HT1080 (cell line): Measurements from ENCODE around the gene MBD5. TPM values are rescaled to one million over a fixed set of nuclear protein-coding genes. Genes with fewer than 3 reads are reported as not detected.
A peak's percentile ranks its signal among the peaks of the same experiment; 100 is the strongest.
"Not testable (repeated sequence)": the region's sequence is repeated elsewhere in the genome, so short reads cannot be mapped to it uniquely, and the experiment has no call there.

Experiments
- DNase-seq: peaks from one replicate; pipeline ENCODE4 v3.0.0-alpha.2; 2015; ENCODE audit warnings: low read depth
- polyA plus RNA-seq, 2 experiments: library from polyadenylated mRNA; depleted of rRNA; stranded (reverse); fragments of >200 nt; gene quantifications; 2 replicates each; pipeline ENCODE4 v1.2.3, GENCODE V29; 2015
- total RNA-seq: library from RNA; depleted of rRNA; stranded (reverse); fragments of >200 nt; shearing (Covaris generic); gene quantifications from 2 replicates; pipeline ENCODE4 v1.2.3, GENCODE V29; 2014; rRNA removed

The MBD5 gene
- total RNA-seq, result 3.7 and 7.1 TPM in 2 replicates
- polyA plus RNA-seq (2015; cell fraction: cytosol; rRNA removed), result 10.2 and 12.8 TPM in 2 replicates
- polyA plus RNA-seq (2015; cell fraction: nucleus; rRNA removed), result 10.5 and 14.3 TPM in 2 replicates

DNA sequence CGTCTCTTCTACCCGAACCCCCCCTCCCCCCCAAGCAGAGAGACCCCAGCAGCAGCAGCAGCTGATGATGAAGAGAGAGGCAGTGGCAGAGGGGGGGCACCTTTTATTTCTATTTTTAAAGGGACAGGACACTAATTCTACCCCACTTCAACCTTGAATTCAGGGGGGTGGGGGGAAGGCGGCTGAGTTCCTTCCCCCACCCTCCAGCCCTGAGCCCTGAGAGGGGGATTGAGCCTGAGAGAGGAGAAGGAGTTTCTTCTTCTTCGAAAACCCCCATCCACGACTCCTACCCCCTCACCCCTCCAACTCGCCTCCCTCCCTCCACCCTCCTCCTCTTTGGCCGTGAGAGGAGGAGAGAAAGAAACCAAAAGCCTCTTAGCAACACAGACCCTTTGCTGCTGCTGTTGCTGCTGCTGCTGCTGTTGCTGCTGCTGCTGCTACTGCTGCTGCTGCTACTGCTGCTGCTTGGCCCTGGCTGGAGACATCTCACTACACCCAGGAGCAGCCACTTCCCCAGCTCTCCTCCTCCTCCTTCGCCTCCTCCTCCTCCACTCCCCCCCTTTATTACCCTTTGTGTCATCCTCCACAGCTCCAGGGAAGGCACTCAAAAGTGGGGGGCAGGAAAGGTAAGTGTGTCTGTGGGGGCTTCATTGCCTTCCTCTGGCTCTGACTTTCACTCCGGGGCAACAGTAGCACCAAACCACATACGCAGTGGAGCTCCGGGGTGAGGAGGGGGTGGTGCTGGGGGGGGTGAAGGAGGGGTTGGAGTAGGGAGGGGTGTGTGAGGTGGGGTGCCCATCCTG is at the start of gene MBD5:
Gene MBD5 (plus strand): TSS at position 33 of the 803 bp plus-strand sequence.
- DNase-seq, result no peak

DNA sequence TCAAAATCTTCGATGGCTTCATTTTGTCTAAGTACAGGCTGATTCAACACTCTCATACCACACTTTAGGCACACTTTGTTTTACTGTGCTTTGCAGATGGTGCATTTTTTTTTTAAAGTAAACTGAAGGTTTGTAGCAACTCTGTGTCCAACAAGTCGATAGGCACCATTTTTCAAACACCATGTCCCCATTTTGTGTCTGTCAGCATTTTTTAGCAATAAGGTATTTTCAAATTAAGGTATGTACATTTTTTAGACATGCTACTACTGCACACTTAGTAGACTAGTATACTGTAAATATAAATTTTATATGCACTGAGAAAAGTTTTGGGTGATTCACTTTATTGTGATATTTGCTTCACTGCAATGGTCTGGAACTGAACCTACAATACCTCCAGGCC is 44.8 kb upstream of the MBD5 start:
- DNase-seq, result no peak

DNA sequence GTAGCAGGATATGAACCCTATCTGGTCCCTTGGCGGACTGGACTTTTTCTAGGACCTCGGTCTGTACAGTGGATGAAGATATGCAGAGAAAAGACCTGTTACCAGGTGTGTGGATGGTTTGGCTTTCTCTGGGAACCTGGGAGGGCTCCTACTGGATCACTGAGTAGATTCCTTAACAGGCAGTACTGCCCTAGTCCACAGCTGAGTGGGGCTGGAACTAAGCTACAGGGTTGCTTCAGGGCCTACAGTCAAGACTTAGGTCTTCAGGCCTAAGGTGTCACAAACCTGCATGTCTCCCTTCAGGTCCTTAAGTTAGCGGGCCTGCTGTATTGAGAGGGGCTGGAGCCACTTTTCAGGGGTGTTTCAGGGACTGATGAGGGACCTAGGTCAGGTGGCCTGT is 43.2 kb upstream of the MBD5 start:
- DNase-seq, result no peak

DNA sequence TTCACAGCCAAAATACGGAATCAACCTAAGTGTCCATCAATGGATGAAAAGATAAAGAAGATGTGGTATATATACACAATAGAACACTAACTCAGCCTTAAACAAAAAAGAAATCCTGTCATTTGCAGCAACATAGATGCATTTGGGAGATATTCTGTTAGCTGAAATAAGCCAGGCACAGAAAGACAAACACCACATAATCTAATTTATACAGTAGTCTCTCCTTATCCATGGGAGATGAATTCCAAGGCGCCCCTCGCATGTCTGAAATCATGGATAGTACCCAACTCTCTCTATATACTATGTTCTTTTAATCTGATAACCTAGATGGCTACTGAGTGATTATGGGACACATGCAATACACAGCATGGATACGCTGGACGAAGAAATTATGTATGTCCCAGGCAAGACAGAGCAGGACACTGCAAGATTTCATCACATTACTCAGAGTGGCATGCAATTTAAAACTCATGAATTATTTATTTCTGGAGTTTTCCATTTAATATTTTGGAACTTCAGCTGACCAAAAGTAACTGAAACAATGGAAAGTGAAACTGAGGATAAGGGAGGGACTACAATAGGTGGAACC is 39.9 kb upstream of the MBD5 start:
- no peak for DNase-seq

DNA sequence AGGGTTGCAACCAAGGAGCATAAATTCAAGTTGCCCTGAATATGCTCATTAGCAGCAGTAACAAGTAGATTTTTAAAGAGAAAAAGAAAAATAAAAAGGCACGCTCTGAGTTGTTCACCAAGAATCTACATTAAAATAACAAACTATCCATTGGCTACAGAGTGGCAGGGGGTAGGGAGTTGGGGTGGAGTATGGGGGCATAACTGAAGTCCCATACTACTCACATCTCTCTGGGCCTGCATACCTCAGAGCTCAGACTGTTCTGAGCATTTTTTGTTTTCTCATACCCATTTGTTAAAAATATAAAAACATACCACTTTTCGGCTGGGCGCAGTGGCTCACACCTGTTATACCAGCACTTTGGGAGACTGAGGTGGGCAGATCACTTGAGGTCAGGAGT is 31.8 kb upstream of the MBD5 start:
- no peak for DNase-seq

DNA sequence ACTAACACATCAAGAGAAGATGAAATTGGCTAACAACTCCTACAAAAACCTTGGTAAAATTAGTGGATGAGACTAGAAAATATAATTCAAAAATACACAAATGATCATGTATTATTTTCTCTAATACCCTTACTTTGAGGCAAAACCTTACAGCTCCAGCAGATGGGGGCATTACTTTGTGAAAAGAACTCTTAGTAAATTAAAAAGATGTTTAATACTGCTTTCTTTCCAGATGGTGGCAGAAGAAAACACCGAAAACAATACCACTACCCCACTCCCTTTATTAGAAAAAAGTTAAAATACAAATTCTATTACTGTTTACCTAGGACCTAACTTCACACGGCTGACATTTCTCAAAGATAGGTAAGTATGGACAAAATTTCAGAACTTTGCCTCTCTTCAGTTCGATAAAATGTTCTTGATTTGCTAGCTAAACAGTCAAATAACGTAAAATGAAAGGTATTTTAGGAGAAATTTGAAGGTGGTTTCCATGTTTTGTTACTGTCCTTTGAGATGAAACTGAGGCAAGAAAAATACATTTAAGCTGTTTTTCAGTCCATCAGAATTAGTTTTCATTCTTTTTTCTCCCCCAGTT is 31.0 kb upstream of the MBD5 start:
- DNase-seq, result peak; percentile 48

DNA sequence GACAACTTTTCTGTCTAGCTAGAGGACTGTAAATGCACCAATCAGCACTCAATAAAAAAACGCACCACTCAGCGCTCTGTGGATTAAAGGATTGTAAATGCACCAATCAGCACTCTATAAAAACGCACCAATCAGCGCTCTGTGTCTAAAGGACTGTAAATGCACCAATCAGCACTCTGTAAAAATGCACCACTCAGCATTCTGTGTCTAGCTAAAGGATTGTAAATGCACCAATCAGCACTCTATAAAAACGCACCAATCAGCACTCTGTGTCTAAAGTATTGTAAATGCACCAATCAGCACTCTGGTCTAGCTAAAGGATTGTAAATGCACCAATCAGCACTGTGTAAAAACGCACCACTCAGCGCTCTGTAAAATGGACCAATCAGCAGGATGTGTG is 25.9 kb upstream of the MBD5 start:
- DNase-seq, result not testable (repeated sequence)

DNA sequence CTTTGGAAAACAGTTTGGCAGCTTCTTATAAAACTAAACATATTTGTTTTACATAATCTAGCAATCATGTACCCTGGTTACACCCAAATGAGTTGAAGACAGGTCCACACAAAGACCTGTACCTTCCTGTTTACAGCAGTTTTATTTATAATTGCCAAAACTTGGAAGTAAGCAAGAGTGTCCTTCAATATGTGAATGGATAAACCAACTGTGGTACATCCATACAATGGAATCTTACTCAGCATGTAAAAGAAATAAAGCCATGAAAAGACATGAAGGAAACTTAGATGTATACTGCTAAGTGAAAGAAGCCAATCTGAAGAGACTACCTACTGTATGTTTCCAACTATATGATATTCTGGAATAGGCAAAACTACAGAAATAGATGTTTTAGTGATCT is 24.1 kb upstream of the MBD5 start:
- DNase-seq, result no peak

DNA sequence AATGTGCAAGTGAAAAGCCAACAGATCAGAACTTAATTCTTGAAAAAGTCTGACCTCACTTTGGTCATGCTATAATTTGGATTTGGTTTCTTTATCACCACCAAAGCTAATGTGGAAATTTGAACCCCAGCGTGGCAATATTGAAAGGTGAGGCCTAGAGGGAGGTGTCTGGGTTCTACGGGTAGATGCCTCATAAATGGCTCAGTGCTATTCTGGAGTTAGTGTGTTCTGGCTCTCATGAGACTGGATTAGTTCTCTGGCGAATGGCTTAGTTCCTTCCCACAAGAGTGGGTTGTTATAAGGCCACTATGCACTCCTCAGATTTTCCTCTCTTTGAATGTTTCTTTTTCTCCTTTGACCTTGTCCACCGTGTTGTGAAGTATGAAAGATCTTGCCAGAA is 22.7 kb upstream of the MBD5 start:
- no peak for DNase-seq

DNA sequence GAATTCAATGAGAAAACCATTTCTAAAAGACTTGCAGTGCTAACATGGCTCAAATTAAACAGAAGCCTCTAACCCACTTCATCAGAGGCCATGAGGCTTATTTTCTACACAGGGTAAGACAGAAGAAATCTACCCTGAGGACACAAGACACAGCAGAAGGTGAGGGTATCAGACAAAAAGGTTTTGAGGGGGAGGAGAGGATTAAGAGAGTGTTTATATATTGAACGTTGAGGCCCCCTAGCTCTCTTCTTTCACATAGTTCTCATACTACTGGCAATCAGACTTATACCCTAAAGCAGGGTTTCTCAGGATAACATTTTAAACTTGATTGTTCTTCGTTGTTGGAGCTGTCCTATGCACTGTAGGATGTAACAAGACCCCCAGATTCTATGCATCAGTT is 21.8 kb upstream of the MBD5 start:
- DNase-seq, result no peak

DNA sequence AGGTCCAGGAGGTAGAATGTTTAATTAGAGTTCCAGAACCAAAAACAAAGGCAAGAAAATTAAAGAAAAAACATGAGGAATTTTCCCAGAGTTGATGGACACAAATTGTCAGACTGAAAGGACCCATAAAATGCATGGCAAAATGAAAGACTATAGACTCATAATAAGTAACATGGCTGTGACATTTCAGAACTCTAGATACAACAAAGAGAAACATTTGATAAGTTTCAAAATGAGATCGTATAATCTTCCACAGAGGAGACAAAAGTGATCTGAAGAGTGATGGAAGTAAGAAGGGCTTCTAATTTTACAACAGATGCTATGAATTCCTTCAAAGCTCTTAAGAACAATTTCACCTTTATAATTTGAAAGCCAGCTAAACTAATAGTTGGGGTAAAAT is 20.8 kb upstream of the MBD5 start:
- DNase-seq, result no peak

DNA sequence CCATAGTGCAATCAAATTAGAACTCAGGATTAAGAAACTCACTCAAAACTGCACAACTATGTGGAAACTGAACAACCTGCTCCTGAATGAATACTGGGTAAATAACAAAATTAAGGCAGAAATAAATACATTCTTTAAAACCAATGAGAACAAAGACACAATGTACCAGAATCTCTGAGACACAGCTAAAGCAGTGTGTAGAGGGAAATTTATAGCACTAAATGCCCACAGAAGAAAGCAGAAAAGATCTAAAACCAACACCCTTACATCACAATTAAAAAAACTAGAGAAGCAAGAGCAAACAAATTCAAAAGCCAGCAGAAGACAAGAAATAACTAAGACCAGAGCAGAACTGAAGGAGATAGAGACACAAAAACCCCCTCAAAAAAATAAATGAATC is 18.5 kb upstream of the MBD5 start:
- DNase-seq, result not testable (repeated sequence)

DNA sequence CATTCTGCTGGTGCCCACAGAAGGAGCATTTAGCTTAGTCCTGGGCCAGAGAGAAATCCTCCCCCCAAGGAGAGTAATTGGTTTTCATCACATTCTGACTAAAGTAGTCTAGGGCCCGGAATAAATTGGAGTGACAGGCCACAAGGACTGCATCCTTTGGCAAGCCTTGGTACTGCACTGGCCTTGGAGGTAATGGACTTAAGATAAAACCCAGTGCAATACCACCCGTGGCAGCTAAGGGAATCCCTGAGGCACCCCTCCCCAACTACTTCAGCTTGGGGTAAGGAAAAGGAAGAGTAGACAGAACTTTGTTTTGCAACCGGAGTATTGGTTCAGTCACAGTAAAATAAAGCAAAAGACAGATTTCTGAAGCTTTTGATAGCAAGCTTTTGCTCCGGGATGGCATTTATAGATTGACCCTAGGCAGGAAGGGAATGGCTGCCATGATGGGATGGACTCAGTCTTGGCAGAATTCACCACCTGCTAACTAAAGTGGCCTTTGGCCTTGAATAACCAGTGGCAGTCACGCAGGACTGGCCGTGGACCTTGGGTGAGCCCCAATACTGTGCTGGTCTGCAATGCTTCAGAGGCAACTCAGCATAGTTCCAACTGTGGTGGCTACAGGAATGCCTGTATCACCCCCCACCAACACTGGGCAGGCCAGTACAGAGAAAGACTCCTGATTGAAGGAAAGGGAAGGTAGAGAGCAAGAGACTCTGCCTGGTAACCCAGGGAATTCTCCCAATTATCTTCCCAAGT is 14.5 kb upstream of the MBD5 start:
- DNase-seq, result no peak

DNA sequence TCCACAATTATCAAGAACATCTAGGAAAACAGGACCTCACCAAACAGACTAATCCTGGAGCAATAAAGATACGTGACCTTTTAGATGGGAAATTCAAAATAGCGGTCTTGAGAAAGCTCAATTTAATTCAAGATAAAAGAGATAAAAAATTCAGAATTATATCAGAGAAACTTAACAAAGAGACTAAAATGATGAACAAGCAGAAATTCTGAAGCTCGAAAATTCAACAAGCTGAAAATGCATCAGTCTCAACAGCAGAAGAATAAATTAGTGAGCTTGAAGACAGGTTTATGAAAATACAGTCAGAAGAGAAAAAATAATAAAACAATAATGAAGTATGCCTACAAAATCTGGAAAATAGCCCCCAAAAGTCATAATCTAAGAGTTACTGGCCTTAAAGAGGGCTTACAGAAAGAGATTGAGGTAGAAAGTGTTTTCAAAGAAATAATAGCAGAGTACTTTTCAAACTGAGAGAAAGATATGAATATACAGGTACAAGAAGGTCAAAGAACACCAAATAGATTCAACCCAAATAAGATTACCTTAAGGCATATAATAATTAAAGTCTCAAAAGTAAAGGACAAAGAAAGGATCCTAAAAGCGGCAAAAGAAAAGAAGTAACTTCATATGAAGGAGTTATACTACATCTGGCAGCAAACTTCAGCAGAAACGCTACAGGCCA is 13.5 kb upstream of the MBD5 start:
- no peak for DNase-seq

DNA sequence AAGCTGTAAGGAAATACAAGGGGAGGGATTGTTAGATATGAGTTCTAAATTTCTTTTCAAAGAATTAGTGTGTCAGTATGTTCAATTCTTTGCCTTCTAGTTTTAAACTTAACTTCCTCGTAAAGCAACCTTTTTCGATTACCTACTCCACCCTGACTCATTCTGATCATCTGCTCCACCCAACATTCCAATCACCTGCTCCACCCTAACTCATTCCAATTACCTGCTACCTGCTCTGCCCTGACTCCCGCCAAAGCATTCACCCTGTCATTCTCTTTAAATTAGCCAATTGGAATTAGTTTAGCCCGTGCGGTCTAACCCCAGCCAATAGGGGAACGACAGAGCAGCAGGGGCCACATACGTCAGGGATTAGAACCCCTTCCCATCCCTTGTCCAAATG is 12.5 kb upstream of the MBD5 start:
- DNase-seq, result not testable (repeated sequence)

DNA sequence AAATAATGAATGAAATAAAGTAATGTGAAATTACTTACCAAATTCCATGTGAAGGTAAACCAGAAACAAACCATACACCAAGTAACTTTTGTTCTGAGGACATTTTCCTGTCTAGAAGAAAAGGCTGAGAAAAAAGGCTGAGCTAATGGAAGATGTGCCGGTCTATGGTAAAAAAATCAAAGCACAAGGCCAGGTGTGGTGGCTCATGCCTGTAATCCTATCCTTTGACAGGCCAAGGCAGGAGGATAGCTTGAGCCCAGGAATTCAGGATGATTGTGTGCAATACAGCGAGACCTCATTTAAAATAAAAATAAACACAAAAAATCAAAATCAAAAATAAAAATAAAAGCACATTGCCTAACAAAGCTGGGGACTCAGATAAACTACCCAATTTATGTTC is 7.0 kb upstream of the MBD5 start:
- DNase-seq, result no peak

DNA sequence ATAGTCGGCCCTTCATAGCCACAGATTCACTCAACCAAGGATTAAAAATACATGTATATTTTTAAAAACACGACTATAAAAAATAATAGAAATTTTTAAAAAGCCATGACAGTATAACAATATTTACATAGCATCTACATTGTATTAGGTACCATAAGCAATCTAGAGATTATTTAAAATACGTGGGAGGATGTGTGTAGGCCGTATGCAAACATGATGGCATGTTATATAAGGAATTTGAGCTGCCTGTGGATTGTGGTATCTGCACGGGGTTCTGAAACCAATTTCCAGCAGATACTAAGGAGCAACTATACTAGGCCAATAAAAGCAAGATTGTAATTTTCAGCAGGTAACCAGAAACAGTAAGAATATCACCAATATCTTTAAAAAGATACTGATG is 6.3 kb upstream of the MBD5 start:
- DNase-seq, result no peak

DNA sequence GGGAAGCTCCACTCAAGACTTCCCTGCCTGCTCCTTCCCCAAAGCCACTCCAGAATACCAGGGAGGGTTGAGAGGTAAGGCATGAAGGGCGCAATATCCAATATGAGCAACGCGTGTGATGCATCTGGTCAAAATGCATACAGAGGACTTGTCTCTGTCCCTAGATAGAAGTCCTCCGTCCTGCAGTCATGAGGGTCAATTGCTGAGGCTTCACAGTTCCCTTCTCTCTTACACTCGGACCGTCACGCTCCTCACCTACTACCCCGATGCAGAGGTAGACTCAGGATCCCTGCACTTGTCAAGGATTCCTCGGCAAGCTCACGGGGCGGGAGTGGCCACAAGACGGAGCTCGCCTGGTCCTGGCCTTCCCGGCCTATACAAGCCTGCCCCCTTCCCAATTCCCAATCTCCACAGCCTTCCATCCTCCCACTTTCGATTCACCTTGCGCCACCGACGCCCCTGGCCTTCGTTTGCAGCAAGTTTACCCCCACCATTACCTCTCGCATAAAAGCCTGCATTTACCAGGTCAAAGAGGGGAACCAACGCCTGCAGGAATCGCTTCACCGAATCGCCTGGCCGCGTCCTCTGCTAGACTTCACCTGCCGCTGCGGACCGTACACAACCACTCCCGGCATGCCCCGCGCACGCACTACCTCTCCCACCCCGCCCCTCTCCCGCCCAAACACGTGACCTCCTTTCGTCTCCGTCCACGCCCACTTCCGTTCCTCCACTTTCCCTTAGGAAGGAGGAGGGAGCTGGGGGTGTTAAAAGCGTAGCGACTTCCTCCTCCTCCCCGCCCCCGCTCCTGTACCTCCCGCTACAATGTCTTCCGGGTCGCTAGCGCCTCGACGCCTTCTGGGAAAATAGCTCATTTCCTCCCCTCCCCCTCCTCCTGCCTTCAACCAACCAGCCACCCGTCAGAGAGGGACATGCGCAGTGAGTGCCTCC is 506 bp upstream of the MBD5 start, which contains the start of gene ORC4:
Gene ORC4 (minus strand): TSS at position 627 of the 948 bp plus-strand sequence. CDS start 44,779 bp downstream, outside the sequence.
- peak; percentile 99 for DNase-seq

DNA sequence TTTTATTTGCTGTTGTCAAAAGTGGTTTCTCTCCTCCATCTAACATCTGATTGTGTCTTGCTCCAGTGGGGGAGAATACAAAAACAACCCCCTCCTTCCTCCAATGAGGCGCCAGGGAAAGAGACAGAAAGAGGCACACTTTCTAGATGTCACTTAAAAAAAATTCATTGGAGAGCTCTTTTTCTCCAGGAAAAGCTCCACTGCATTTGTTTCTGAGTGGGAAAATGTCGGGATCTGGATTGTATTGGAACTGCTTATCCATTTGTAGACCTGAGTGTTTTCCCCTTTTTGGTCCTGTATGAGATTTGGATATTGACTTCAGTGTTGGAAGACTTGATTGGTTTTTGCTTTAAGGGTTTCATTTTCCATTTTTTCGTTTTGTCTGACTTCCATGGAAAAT is 995 bp downstream of the MBD5 start:
- no peak for DNase-seq

DNA sequence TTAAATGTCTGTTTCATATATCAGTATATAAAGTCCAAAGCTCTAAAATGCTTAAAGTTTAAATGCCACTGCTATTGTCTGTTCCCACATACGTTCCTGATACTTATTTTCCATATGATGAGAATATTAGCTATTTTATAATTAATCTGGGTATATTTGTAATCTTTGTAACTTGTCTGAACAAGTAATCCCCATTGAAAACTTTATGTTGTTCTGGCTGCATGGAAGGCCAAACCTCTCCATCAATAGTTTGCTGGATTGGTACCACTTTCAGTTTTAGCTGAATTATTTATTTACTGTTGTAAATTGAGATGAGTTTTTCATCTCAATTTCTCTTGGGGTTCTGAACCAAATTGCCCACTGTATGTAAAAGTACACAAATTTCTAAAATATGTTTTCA is 1.5 kb downstream of the MBD5 start:
- DNase-seq, result no peak
